A549 (cell line): ENCODE data around the gene SWAP70. TPM values are rescaled to one million over a fixed set of nuclear protein-coding genes. Genes with fewer than 3 reads are reported as not detected.

Source experiments
- ATAC-seq, 2 experiments: fragments of 200-7000 bp in 1 of 2; fragments of >200 bp in 1 of 2; cut with Nextera tagmentation in 1 of 2; cut with Tn5 transposase in 1 of 2; 3 replicates each; pipeline versions ENCODE4 v1.8.0 to v1.9.1; 2018 to 2020; ENCODE audit warnings: mild to moderate bottlenecking in 1 of 2, moderate library complexity in 1 of 2
- CTCF ChIA-PET: fragments of 300-600 bp; sonication (Branson Sonifier 250); formaldehyde crosslinking; extraction: SDS; loops from one replicate; lab custom pipeline; 2021; ENCODE audit warnings: antibody characterized with exemption, inconsistent platforms; lab: Yijun Ruan, JAX
- POLR2A ChIA-PET: fragments of 350-600 bp; formaldehyde crosslinking; extraction: SDS; loops from one replicate; lab custom pipeline; 2021; ENCODE audit warnings: antibody characterized with exemption, inconsistent platforms; lab: Yijun Ruan, JAX
- DNase-seq, 2 experiments: peaks; one replicate each; pipeline versions ENCODE4 v3.0.0 to v3.0.0-alpha.2; 2011 to 2016; ENCODE audit warnings: low read depth in 1 of 2, low spot score in 1 of 2
- FAIRE-seq: peaks from 2 replicates; lab custom pipeline; 2011; peaks lifted over from hg19 to GRCh38; lab: Jason Lieb, UNC
- H3K27ac ChIP-seq, 2 experiments: fragments of >200 bp; sonication (Bioruptor Twin); formaldehyde crosslinking; 3 replicates each; pipeline ENCODE4 v1.5.1; 2016 to 2017
- H3K4me1 ChIP-seq: fragments of >200 bp; sonication (Bioruptor Twin); formaldehyde crosslinking; 3 replicates; pipeline ENCODE4 v1.6.1; 2016
- H3K4me2 ChIP-seq: fragments of >200 bp; sonication (Bioruptor Twin); formaldehyde crosslinking; 3 replicates; pipeline ENCODE4 v1.6.1; 2016
- H3K4me3 ChIP-seq: fragments of >200 bp; sonication (Bioruptor Twin); formaldehyde crosslinking; 3 replicates; pipeline ENCODE4 v1.5.1; 2016
- H3K9me3 ChIP-seq: fragments of >200 bp; sonication (Bioruptor Twin); formaldehyde crosslinking; 3 replicates; pipeline ENCODE4 v1.6.1; 2016
- ATOH8 ChIP-seq: fragments of 250-450 bp; sonication (Bioruptor Pico); IDR thresholded peaks from 2 replicates; pipeline ENCODE4 v1.5.0; 2020; ENCODE audit warnings: low read depth, mild to moderate bottlenecking, moderate library complexity
- CBX8 ChIP-seq: fragments of 200-600 bp; sonication (generic); IDR thresholded peaks from 2 replicates; pipeline ENCODE4 v1.6.1; 2016
- CHD2 ChIP-seq: fragments of 150-350 bp; IDR thresholded peaks from 2 replicates; pipeline ENCODE4 v1.6.1; 2014; ENCODE audit warnings: low read length; ENCODE audit not compliant: partially characterized antibody
- EHF ChIP-seq: fragments of 250-450 bp; sonication (Bioruptor Pico); IDR thresholded peaks from 2 replicates; pipeline ENCODE4 v1.5.0; 2020; ENCODE audit warnings: mild to moderate bottlenecking
- ELK1 ChIP-seq: fragments of 150-350 bp; IDR thresholded peaks from 2 replicates; pipeline ENCODE4 v1.6.1; 2014; ENCODE audit warnings: low read depth, mild to moderate bottlenecking, low read length
- FOSL2 ChIP-seq, 2 experiments: fragments of 450-650 bp in 1 of 2; fragments of >200 bp in 1 of 2; sonication (Bioruptor Twin) in 1 of 2; formaldehyde crosslinking; IDR thresholded peaks; 2 replicates each; pipeline versions ENCODE4 v1.5.0 to v1.6.1; 2016 to 2020; ENCODE audit warnings: mild to moderate bottlenecking in 1 of 2, moderate library complexity in 1 of 2
- FOXS1 ChIP-seq: fragments of 250-450 bp; sonication (Bioruptor Pico); IDR thresholded peaks from 2 replicates; pipeline ENCODE4 v1.5.0; 2020; ENCODE audit warnings: mild to moderate bottlenecking, moderate library complexity
- GATA3 ChIP-seq: IDR thresholded peaks from 2 replicates; pipeline ENCODE4 v1.6.1; 2012; ENCODE audit warnings: borderline replicate concordance
- HOXB13 ChIP-seq: fragments of 250-450 bp; sonication (Bioruptor Pico); IDR thresholded peaks from 2 replicates; pipeline ENCODE4 v1.5.0; 2020; ENCODE audit warnings: low read depth, mild to moderate bottlenecking, moderate library complexity
- HOXB5 ChIP-seq: fragments of 250-450 bp; sonication (Bioruptor Pico); IDR thresholded peaks from 2 replicates; pipeline ENCODE4 v1.5.0; 2020; ENCODE audit warnings: mild to moderate bottlenecking, moderate library complexity
- JUN ChIP-seq, 2 experiments: fragments of >200 bp; sonication (Bioruptor Twin); formaldehyde crosslinking; IDR thresholded peaks; 2 replicates in 1 of 2; 3 replicates in 1 of 2; pipeline ENCODE4 v1.6.1; 2016 to 2017
- JUNB ChIP-seq: fragments of >200 bp; sonication (Bioruptor Twin); formaldehyde crosslinking; IDR thresholded peaks from 2 replicates; pipeline ENCODE4 v1.6.1; 2016
- MAX ChIP-seq: IDR thresholded peaks from 2 replicates; pipeline ENCODE4 v1.6.1; 2012
- NFE2L2 ChIP-seq: fragments of 150-350 bp; conservative IDR thresholded peaks from 2 replicates; pipeline ENCODE4 v1.6.1; 2014; ENCODE audit warnings: low read length
- PHF8 ChIP-seq: fragments of 200-600 bp; sonication (generic); IDR thresholded peaks from 2 replicates; pipeline ENCODE4 v1.6.1; 2016; ENCODE audit warnings: low read depth, mild to moderate bottlenecking, antibody characterized with exemption, moderate library complexity, borderline replicate concordance
- RARB ChIP-seq: fragments of 250-450 bp; sonication (Bioruptor Pico); IDR thresholded peaks from 2 replicates; pipeline ENCODE4 v1.8.0; 2021; ENCODE audit warnings: mild to moderate bottlenecking, moderate library complexity
- RCOR1 ChIP-seq: fragments of 150-350 bp; IDR thresholded peaks from 2 replicates; pipeline ENCODE4 v1.6.1; 2014; ENCODE audit warnings: antibody characterized with exemption, low read length, low read depth
- SMC3 ChIP-seq: fragments of >200 bp; sonication (Bioruptor Twin); formaldehyde crosslinking; IDR thresholded peaks from 3 replicates; pipeline ENCODE4 v1.6.1; 2018; ENCODE audit warnings: inconsistent platforms
- TP53 ChIP-seq: fragments of 250-450 bp; sonication (Bioruptor Pico); IDR thresholded peaks from 2 replicates; pipeline ENCODE4 v1.5.0; 2021; ENCODE audit warnings: mild to moderate bottlenecking, moderate library complexity
- USF2 ChIP-seq: fragments of 450-650 bp; IDR thresholded peaks from 2 replicates; pipeline ENCODE4 v1.6.1; 2014; ENCODE audit warnings: antibody characterized with exemption
- WGBS: methylation state at CpG from one replicate; pipeline ENCODE4 v1.1.6; 2017; ENCODE audit errors: missing lambda C conversion rate; 5-methylcytosine and 5-hydroxymethylcytosine counted together
- polyA plus RNA-seq, 4 experiments: library from polyadenylated mRNA; depleted of rRNA in 3 of 4; stranded (reverse); fragments of >200 nt; fragmentation: RNase III in 1 of 4; extraction: RNeasy Plus Mini Kit Qiagen cat#74134 plus additional on column Dnase treatment in 1 of 4; gene quantifications; 2 replicates in 3 of 4; 3 replicates in 1 of 4; pipeline ENCODE4 v1.2.3, GENCODE V29; 2011 to 2017

Gene SWAP70
- polyA plus RNA-seq, 2 of the 4 experiments (the other 2 are of a cell fraction), result 24.5 to 25.5 TPM

- DNase-seq, result peak in 1 of 2 experiments; percentile 49
- Histone ChIP-seq H3K4me3 (no peak overlapping the region), H3K27ac (peak overlapping the region in 1 of 2 experiments; percentile 7; a peak in 2 of 6 replicates), H3K4me2 (peak overlapping the region; percentile 50), H3K4me1 (peaks cover 14% of the 10 kb centered on the region), H3K9me3 (no peaks in the 10 kb centered on the region)
- 39% methylated on average over 3 of the region's 3 CpGs for WGBS
- CTCF ChIA-PET, result interaction anchor here (0.7 to 1.8 kb wide), 8 partner anchors 8 to 113 kb away, joined by 3 to 7 read pairs (median 3); no protein-coding TSS in a partner anchor
- peak; percentile 62 to 80; a peak in 5 of 6 replicates for ATAC-seq
- no peak for FAIRE-seq
- TF ChIP-seq FOSL2 (IDR thresholded peaks at IDR 0.05) (no peak), FOSL2 (CRISPR knock-in tag; IDR thresholded peaks at IDR 0.05) (peak; percentile 34; the same call in 1 of the 2 replicates), GATA3 (no peak)
- POLR2A ChIA-PET, result no interaction called here
These were observed 62.6 kb downstream of the SWAP70 start for GRCh38 chr11:9726321-9727022.

- FAIRE-seq, result no peak
- no peak overlapping the region for H3K4me3 ChIP-seq
- peaks cover 14% of the 10 kb centered on the region for H3K4me1 ChIP-seq
- WGBS, result 88% methylated on average over 3 of the region's 3 CpGs
- no peak overlapping the region for H3K4me2 ChIP-seq
- ChIA-PET POLR2A (no interaction called here), CTCF (interaction anchor here (0.9 to 2.2 kb wide), 2 partner anchors 20 to 30 kb away, joined by 4 to 10 read pairs; no protein-coding TSS in a partner anchor)
- no peak overlapping the region for H3K27ac ChIP-seq
- no peaks in the 10 kb centered on the region for H3K9me3 ChIP-seq
- ATAC-seq, result no peak
- DNase-seq, result no peak
- TF ChIP-seq PHF8 (no peak), ELK1 (no peak), SMC3 (no peak), MAX (no peak), RARB (CRISPR knock-in tag) (no peak), ATOH8 (no peak), NFE2L2 (no peak)
- TF ChIP-seq, all 56 proteins: peak for 0
These were observed 64.2 kb downstream of the SWAP70 start for GRCh38 chr11:9728058-9728457.

GRCh38 chr11:9731256-9731655 is 67.4 kb downstream of the SWAP70 start:
- Histone ChIP-seq H3K4me1 (peaks cover 12% of the 10 kb centered on the region), H3K4me2 (no peak overlapping the region), H3K4me3 (no peak overlapping the region), H3K9me3 (peaks cover 3% of the 10 kb centered on the region; the same call in 1 of the 3 replicates), H3K27ac (no peak overlapping the region)
- FAIRE-seq (no peak), DNase-seq (no peak), ATAC-seq (no peak)
- 90% methylated on average over 1 of the region's 1 CpG for WGBS
- no peak for TF ChIP-seq RCOR1
- no peak for TF ChIP-seq FOSL2 (IDR thresholded peaks at IDR 0.05)
- no peak for TF ChIP-seq FOSL2 (CRISPR knock-in tag; IDR thresholded peaks at IDR 0.05)
- no peak for TF ChIP-seq TP53 (CRISPR knock-in tag)
- no peak for TF ChIP-seq USF2
- no peak for TF ChIP-seq CBX8
- TF ChIP-seq FOXS1 (CRISPR knock-in tag), result no peak
- TF ChIP-seq GATA3, result no peak
- no peak for TF ChIP-seq JUN (IDR thresholded peaks at IDR 0.05)
- no peak for TF ChIP-seq JUNB
- no peak for TF ChIP-seq HOXB5 (CRISPR knock-in tag)
- TF ChIP-seq SMC3, result no peak
- TF ChIP-seq HOXB13 (CRISPR knock-in tag), result no peak
- no peak for TF ChIP-seq CHD2
- TF ChIP-seq EHF (CRISPR knock-in tag), result no peak
- ChIA-PET CTCF (interaction anchor here (0.6 to 4.3 kb wide), 2 partner anchors 118 to 130 kb away, joined by 4 to 21 read pairs; no protein-coding TSS in a partner anchor), POLR2A (no interaction called here)
